Thymus (tissue), 11 donors: ENCODE data around the gene IL1R1. TPM values are rescaled to one million over a fixed set of nuclear protein-coding genes. Genes with fewer than 3 reads are reported as not detected.

ENCODE experiments used
- DNase-seq, 9 donors: peaks; one replicate each; pipeline ENCODE4 v3.0.0-alpha.2; 2013; ENCODE audit warnings: low spot score in 9 of 9, low read depth in 6 of 9, missing footprints in 1 of 9
- H3K27ac ChIP-seq, 2 donors: one replicate each; pipeline ENCODE4 v1.5.1; 2013; ENCODE audit warnings: control low read depth in 1 of 2, low read depth in 1 of 2, low read length in 1 of 2, mild to moderate bottlenecking in 1 of 2, moderate library complexity in 1 of 2
- H3K27me3 ChIP-seq, 2 donors: one replicate each; pipeline ENCODE4 v1.5.1; 2013; ENCODE audit warnings: low read length in 1 of 2; ENCODE audit not compliant: control insufficient read depth in 2 of 2, insufficient read depth in 1 of 2
- H3K36me3 ChIP-seq, 2 donors: one replicate each; pipeline ENCODE4 v1.5.1; 2013; ENCODE audit warnings: low read length in 1 of 2, mild to moderate bottlenecking in 1 of 2, moderate library complexity in 1 of 2; ENCODE audit not compliant: control insufficient read depth in 2 of 2, insufficient read depth in 2 of 2
- H3K4me1 ChIP-seq, 2 donors: one replicate each; pipeline ENCODE4 v1.5.1; 2013; ENCODE audit warnings: low read length in 2 of 2; ENCODE audit not compliant: control insufficient read depth in 2 of 2, insufficient read depth in 2 of 2
- H3K4me3 ChIP-seq, 2 donors: one replicate each; pipeline ENCODE4 v1.5.1; 2013; ENCODE audit warnings: low read length in 2 of 2, control low read depth in 1 of 2, mild to moderate bottlenecking in 1 of 2
- H3K9me3 ChIP-seq, 2 donors: one replicate each; pipeline ENCODE4 v1.5.1; 2013; ENCODE audit warnings: low read length in 1 of 2, mild to moderate bottlenecking in 1 of 2; ENCODE audit not compliant: control insufficient read depth in 2 of 2, insufficient read depth in 1 of 2
- WGBS: extraction: QIAGEN DNeasy Blood & Tissue Kit; methylation state at CpG from one replicate; pipeline ENCODE4 v1.1.7; 2013; 5-methylcytosine and 5-hydroxymethylcytosine counted together
- polyA plus RNA-seq: library from polyadenylated mRNA; stranded (reverse); fragments of 200-250 nt; gene quantifications from one replicate; pipeline ENCODE4 v1.2.3, GENCODE V29; 2013
- total RNA-seq: library from RNA; stranded (reverse); fragments of 120-200 nt; gene quantifications from one replicate; pipeline ENCODE4 v1.2.4, GENCODE V29; 2013
- donor health status: healthy.

IL1R1 gene
- total and polyA plus RNA-seq, 2 donors = 5.2 to 82.1 TPM

DNA sequence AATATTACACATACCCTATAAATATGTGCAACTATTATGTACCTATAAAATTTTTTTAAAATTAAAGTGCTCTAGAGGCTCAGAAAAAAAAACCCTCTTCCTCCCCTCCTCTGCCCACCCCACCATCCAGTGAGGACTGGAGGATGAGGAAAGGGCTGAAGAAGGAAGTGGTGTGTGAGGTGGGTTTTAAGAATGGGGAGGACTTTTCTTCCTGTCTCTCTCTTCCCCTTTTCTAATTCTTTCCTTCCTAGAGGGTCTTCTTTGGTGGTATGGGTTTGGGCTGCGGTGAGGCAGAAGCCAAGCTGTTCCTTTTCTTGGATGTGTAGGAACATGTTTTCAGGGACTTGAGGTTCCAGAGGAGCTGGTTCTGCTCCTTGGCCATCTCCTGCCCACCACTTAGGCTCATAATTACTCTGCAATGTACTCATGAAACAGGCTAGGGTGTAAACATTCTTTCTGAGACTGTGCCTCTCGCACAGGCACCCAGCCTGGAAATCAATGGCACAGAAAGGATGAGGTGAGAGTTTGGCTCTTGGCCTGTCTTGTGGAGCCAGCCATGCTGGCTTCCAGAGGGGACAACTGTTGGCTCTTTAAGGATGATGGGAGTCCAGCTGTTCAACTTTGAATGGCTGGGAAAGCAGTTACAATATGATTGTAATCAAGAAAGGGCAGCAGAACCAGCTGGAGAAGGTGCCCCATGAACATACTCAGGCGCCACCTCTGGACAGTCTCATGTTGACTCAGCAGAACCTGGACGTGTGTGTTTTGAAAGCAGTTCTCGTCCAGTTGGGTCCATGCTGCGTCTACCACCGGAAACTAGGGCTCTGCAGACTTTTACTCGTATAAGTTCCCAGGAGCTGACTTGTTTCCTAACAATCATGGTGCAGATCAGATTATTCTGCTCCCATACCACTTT lies 82.5 kb downstream of the IL1R1 start:
- H3K27ac ChIP-seq = no peak overlapping the region
- H3K9me3 ChIP-seq = no peaks in the 10 kb centered on the region
- DNase-seq = no peak
- H3K27me3 ChIP-seq = no peaks in the 10 kb centered on the region
- H3K4me1 ChIP-seq = peaks cover 0 to 10% of the 10 kb centered on the region in 2 donors
- WGBS = 82% methylated on average over 8 of the region's 8 CpGs
- no peaks in the 10 kb centered on the region for H3K36me3 ChIP-seq
- H3K4me3 ChIP-seq = no peak overlapping the region

GRCh38 chr2:102226171-102226570 lies 83.6 kb downstream of the IL1R1 start:
- H3K36me3 ChIP-seq = no peaks in the 10 kb centered on the region
- no peak overlapping the region for H3K27ac ChIP-seq
- no peaks in the 10 kb centered on the region for H3K9me3 ChIP-seq
- DNase-seq = no peak
- 96% methylated on average over 6 of the region's 6 CpGs for WGBS
- H3K4me1 ChIP-seq = peaks cover 0 to 10% of the 10 kb centered on the region in 2 donors
- H3K27me3 ChIP-seq = no peaks in the 10 kb centered on the region
- H3K4me3 ChIP-seq = no peak overlapping the region

GRCh38 chr2:102226612-102227391 lies 84.3 kb downstream of the IL1R1 start:
- no peak for DNase-seq
- peak overlapping the region; percentile 52 to 73 for H3K27ac ChIP-seq
- WGBS = 91% methylated on average over 7 of the region's 7 CpGs
- no peaks in the 10 kb centered on the region for H3K36me3 ChIP-seq
- peaks cover 0 to 10% of the 10 kb centered on the region in 2 donors for H3K4me1 ChIP-seq
- H3K27me3 ChIP-seq = no peaks in the 10 kb centered on the region
- H3K9me3 ChIP-seq = no peaks in the 10 kb centered on the region
- no peak overlapping the region for H3K4me3 ChIP-seq

DNA sequence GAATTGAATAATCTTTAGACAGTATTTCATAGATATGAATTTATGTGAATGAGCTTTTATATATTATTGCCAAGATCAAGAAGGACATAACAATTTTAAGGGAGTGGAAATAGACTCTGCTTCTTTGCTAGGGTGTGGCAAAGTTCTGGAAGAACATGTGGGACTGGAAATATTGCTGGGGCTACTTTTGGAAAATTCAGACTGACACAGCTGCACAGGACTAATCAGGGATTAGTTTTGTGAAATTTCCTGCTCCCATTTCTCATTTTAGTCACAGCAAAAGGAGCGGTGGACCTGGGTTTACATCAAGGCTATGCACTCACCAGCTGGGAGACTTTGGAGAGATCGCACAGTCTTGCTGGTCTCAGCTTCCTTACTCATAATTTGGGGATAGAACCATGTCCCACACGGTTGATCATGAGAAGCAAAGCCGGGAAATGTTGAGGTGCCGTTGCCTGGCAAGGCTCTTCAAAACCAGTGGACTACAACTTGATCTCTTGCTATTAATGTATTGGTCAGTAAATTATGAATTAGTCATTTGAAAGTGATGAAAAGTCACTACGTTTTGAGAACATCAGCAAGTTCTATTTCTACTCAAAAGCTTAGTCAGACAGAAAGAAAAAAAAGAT lies 86.7 kb downstream of the IL1R1 start:
- no peaks in the 10 kb centered on the region for H3K9me3 ChIP-seq
- DNase-seq = no peak
- H3K36me3 ChIP-seq = no peaks in the 10 kb centered on the region
- no peak overlapping the region for H3K27ac ChIP-seq
- 97% methylated on average over 6 of the region's 6 CpGs for WGBS
- H3K4me3 ChIP-seq = no peak overlapping the region
- peaks cover 0 to 10% of the 10 kb centered on the region in 2 donors for H3K4me1 ChIP-seq
- no peaks in the 10 kb centered on the region for H3K27me3 ChIP-seq

Other genes with a start within 250 kb of the IL1R1 start
- gene IL1R2, start 150.8 kb upstream of the IL1R1 start, total RNA-seq = 4.9 TPM
- gene IL1R2, start 150.8 kb upstream of the IL1R1 start, polyA plus RNA-seq = 67.3 TPM
- 0.19 TPM for gene IL1RL2, start 44.3 kb downstream of the IL1R1 start, total RNA-seq
- 1.1 TPM for gene IL1RL2, start 44.3 kb downstream of the IL1R1 start, polyA plus RNA-seq
- 1.1 TPM for gene IL1RL1, start 168.8 kb downstream of the IL1R1 start, total RNA-seq
- 2.3 TPM for gene IL1RL1, start 168.8 kb downstream of the IL1R1 start, polyA plus RNA-seq
- gene IL18R1, start 213.1 kb downstream of the IL1R1 start, total RNA-seq = 7.5 TPM
- gene IL18R1, start 213.1 kb downstream of the IL1R1 start, polyA plus RNA-seq = 9.8 TPM